GM23248 (cell line): Measurements from ENCODE around the gene RERE. TPM values are rescaled to one million over a fixed set of nuclear protein-coding genes. Genes with fewer than 3 reads are reported as not detected.
"Not testable (repeated sequence)": the region's sequence is repeated elsewhere in the genome, so short reads cannot be mapped to it uniquely, and the experiment has no call there.

Experiments
- DNase-seq: peaks from one replicate; pipeline ENCODE4 v3.0.0-alpha.2; 2015
- H2AFZ ChIP-seq: fragments of 200-600 bp; sonication (generic); 2 replicates; pipeline ENCODE4 v1.6.1; 2016; ENCODE audit warnings: antibody characterized with exemption
- H3F3A ChIP-seq: fragments of 200-600 bp; sonication (generic); 2 replicates; pipeline ENCODE4 v1.6.1; 2016; ENCODE audit warnings: mild to moderate bottlenecking, antibody characterized with exemption, mixed run types; ENCODE audit not compliant: insufficient read depth
- H3K27ac ChIP-seq: fragments of 200-600 bp; sonication (generic); 2 replicates; pipeline ENCODE4 v1.5.1; 2016; ENCODE audit warnings: mild to moderate bottlenecking
- H3K27me3 ChIP-seq: fragments of 200-600 bp; sonication (generic); replicated peaks from 2 replicates; pipeline ENCODE4 v1.6.1; 2016; ENCODE audit warnings: mild to moderate bottlenecking; ENCODE audit not compliant: insufficient read depth
- H3K36me3 ChIP-seq: fragments of 200-600 bp; sonication (generic); 2 replicates; pipeline ENCODE4 v1.6.1; 2016; ENCODE audit warnings: low read depth, mild to moderate bottlenecking
- H3K4me1 ChIP-seq: fragments of 200-600 bp; sonication (generic); 2 replicates; pipeline ENCODE4 v1.6.1; 2016; ENCODE audit warnings: mild to moderate bottlenecking; ENCODE audit not compliant: insufficient read depth
- H3K4me2 ChIP-seq: fragments of 200-600 bp; sonication (generic); one replicate; pipeline ENCODE4 v1.6.1; 2016; ENCODE audit warnings: mild to moderate bottlenecking; ENCODE audit not compliant: unreplicated experiment
- H3K4me3 ChIP-seq: fragments of 200-600 bp; sonication (generic); 2 replicates; pipeline ENCODE4 v1.5.1; 2016; ENCODE audit warnings: mild to moderate bottlenecking
- H3K79me2 ChIP-seq: fragments of 200-600 bp; sonication (generic); 2 replicates; pipeline ENCODE4 v1.6.1; 2016; ENCODE audit warnings: mild to moderate bottlenecking; ENCODE audit not compliant: insufficient read depth
- H3K9ac ChIP-seq: fragments of 200-600 bp; sonication (generic); 2 replicates; pipeline ENCODE4 v1.6.1; 2016; ENCODE audit warnings: mild to moderate bottlenecking
- H3K9me2 ChIP-seq: fragments of 200-600 bp; sonication (generic); 2 replicates; pipeline ENCODE4 v1.6.1; 2016; ENCODE audit warnings: mixed run types, mild to moderate bottlenecking, moderate library complexity; ENCODE audit not compliant: insufficient read depth
- H3K9me3 ChIP-seq: fragments of 200-600 bp; sonication (generic); one replicate; pipeline ENCODE4 v1.6.1; 2017; ENCODE audit warnings: low read depth
- H4K20me1 ChIP-seq: fragments of 200-600 bp; sonication (generic); 2 replicates; pipeline ENCODE4 v1.6.0; 2016; ENCODE audit not compliant: insufficient read depth
- EZH2 ChIP-seq: fragments of 200-600 bp; sonication (generic); IDR thresholded peaks from 2 replicates; pipeline ENCODE4 v1.6.1; 2018; ENCODE audit warnings: antibody characterized with exemption, mild to moderate bottlenecking; ENCODE audit not compliant: insufficient read depth, poor library complexity, severe bottlenecking
- EZH2phosphoT487 ChIP-seq: fragments of 200-600 bp; sonication (generic); IDR thresholded peaks from 2 replicates; pipeline ENCODE4 v1.6.1; 2018; ENCODE audit warnings: antibody characterized with exemption, moderate library complexity, mild to moderate bottlenecking, low read depth; ENCODE audit not compliant: insufficient read depth
- WGBS, 2 experiments: methylation state at CpG; one replicate each; pipeline ENCODE4 v1.1.6; 2015 to 2017; ENCODE audit warnings: low lambda C conversion rate in 2 of 2, low coverage in 1 of 2; ENCODE audit errors: missing lambda C conversion rate in 2 of 2; 5-methylcytosine and 5-hydroxymethylcytosine counted together
- in situ Hi-C: fragments of 300-500 bp; cut with MboI; formaldehyde crosslinking; loops from 2 replicates; pipeline ENCODE4 v1.15.0; 2020
- polyA plus RNA-seq: library from polyadenylated mRNA; unstranded; fragments of >200 nt; fragmentation: Nextera tagmentation; extraction: Ambion mirVana; gene quantifications from 2 replicates; pipeline ENCODE4 v1.2.1, GENCODE V29; 2016
- total RNA-seq: library from RNA; depleted of rRNA; stranded (reverse); fragments of >200 nt; shearing (Covaris generic); gene quantifications from 2 replicates; pipeline ENCODE4 v1.2.3, GENCODE V29; 2014

The RERE gene
- total and polyA plus RNA-seq, 2 experiments from 2014 or later, result 26.0 to 26.2 TPM

DNA sequence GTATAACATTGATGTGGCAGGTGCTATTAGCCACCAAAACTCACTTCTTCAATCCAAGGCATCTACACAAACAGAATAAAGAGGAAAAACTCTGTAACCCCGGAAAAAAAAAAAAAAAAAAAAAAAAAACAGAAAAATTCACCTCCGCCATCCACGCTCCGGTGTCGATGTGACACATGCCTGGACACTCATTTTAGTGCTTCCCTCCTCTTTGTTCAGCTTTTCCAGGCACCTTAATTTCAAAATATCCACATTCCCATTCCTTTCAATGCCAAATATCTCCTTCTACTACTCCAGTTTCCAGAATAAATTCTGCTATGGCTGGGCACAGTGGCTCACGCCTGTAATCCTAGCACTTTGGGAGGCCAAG lies 5.8 kb upstream of the RERE start:
- Histone ChIP-seq H2AFZ (no peak overlapping the region), H3K4me2 (peak overlapping the region; percentile 44), H3K36me3 (no peaks in the 10 kb centered on the region), H3K27ac (peak overlapping the region; percentile 78), H4K20me1 (no peaks in the 10 kb centered on the region), H3K4me3 (no peak overlapping the region), H3K27me3 (no peaks in the 10 kb centered on the region), H3K9ac (0 out of 2 replicates have a peak overlapping the region, but pooled peaks have one; percentile 12), H3K9me2 (no peaks in the 10 kb centered on the region), H3K79me2 (no peaks in the 10 kb centered on the region), H3K9me3 (no peaks in the 10 kb centered on the region), H3K4me1 (peaks cover 41% of the 10 kb centered on the region), H3F3A (peaks cover 34% of the 10 kb centered on the region)
- TF ChIP-seq EZH2phosphoT487, result no peak
- no peak for TF ChIP-seq EZH2
- DNase-seq, result no peak
- in situ Hi-C loops, result no loop called here
- 16 to 21% methylated on average over 6 of the region's 6 CpGs for WGBS, 2 experiments

DNA sequence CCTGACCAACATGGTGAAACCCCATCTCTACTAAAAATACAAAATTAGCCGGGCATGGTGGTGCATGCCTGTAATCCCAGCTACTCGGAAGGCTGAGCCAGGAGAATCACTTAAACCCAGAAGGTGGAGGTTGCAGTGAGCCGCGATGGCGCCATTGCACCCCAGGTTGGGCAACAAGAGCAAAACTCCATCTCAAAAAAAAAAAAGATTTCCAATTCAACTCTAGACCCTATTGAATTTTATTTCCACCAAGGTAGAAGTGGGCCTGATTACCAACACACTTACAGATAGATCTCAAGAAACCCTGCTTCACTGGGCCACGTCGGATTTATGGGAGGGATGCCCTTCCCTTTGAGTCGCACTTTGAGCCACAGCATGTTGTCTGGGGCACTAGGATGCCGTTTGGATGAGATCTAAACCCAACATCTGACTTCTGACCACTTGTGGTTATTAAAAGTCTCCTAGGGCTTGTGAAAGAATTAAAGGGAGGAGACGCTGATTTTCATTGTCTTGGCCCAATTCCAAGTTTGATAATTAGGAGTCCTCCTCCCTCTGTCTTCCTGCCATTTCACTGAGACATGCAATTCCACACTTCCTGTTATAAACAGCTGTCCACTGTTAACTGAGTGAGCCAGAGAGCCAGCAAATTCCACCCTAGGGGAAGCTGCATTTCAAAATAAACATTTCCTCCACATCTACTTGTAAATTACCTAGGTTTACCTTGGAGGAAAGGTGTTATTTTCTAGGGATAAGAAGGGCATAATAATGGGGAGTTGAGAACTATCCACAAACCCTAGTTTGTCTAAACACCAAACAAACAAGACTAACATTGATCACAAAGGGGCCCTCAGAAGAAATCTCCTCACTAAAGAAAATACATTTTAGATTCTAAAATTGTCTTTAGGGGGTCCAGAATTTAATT lies 5.2 kb upstream of the RERE start:
- H3K79me2 ChIP-seq, result no peaks in the 10 kb centered on the region
- H3K9me3 ChIP-seq, result no peaks in the 10 kb centered on the region
- WGBS, 2 experiments, result 38 to 48% methylated on average over 8 to 10 of the region's 10 CpGs
- TF ChIP-seq EZH2phosphoT487, result 0 out of 2 replicates have a peak, but pooled peaks have one; percentile 48
- no peak for TF ChIP-seq EZH2
- 0 out of 2 replicates have a peak overlapping the region, but pooled peaks have one; percentile 11 for H3K4me3 ChIP-seq
- peaks cover 37% of the 10 kb centered on the region for H3F3A ChIP-seq
- H3K36me3 ChIP-seq, result no peaks in the 10 kb centered on the region
- H4K20me1 ChIP-seq, result no peaks in the 10 kb centered on the region
- H2AFZ ChIP-seq, result no peak overlapping the region; the same call in 1 of the 2 replicates
- peak; percentile 92 for DNase-seq
- peaks cover 43% of the 10 kb centered on the region for H3K4me1 ChIP-seq
- H3K27me3 ChIP-seq, result no peaks in the 10 kb centered on the region
- no peaks in the 10 kb centered on the region for H3K9me2 ChIP-seq
- H3K4me2 ChIP-seq, result peak overlapping the region; percentile 44
- in situ Hi-C loops, result no loop called here
- peak overlapping the region; percentile 32; the same call in 1 of the 2 replicates for H3K9ac ChIP-seq
- H3K27ac ChIP-seq, result peak overlapping the region; percentile 78

GRCh38 chr1:8821084-8821483 lies 3.6 kb upstream of the RERE start:
- Histone ChIP-seq H3K4me2 (no peak overlapping the region), H3K9me3 (no peaks in the 10 kb centered on the region), H3K9me2 (no peaks in the 10 kb centered on the region), H3K9ac (no peak overlapping the region), H3K27me3 (no peaks in the 10 kb centered on the region), H3K36me3 (no peaks in the 10 kb centered on the region), H3K4me1 (peaks cover 42% of the 10 kb centered on the region), H3F3A (peaks cover 45% of the 10 kb centered on the region), H4K20me1 (no peaks in the 10 kb centered on the region), H2AFZ (no peak overlapping the region), H3K4me3 (no peak overlapping the region), H3K79me2 (no peaks in the 10 kb centered on the region), H3K27ac (no peak overlapping the region)
- 66 to 69% methylated on average over 2 of the region's 2 CpGs for WGBS, 2 experiments
- in situ Hi-C loops, result no loop called here
- DNase-seq, result no peak
- TF ChIP-seq EZH2 (no peak), EZH2phosphoT487 (no peak)

- peak overlapping the region; percentile 82; the same call in 1 of the 2 replicates for H3K4me3 ChIP-seq
- peaks cover 52% of the 10 kb centered on the region for H3K4me1 ChIP-seq
- peak overlapping the region; percentile 91 for H3K27ac ChIP-seq
Observed at GRCh38 chr1:8818789-8819188, 1.3 kb upstream of the RERE start.

More at GRCh38 chr1:8818789-8819188, 1.3 kb upstream of the RERE start:
- H3K36me3 ChIP-seq, H3K9me2 ChIP-seq, H4K20me1 ChIP-seq, DNase-seq, H3K9me3 ChIP-seq, H3K27me3 ChIP-seq, in situ Hi-C loops: not testable (repeated sequence)
- 71 to 82% methylated on average over 12 to 13 of the region's 13 CpGs for WGBS, 2 experiments
- H3F3A ChIP-seq, result peaks cover 44% of the 10 kb centered on the region
- H2AFZ ChIP-seq, result peak overlapping the region; percentile 89; the same call in 1 of the 2 replicates
- H3K9ac ChIP-seq, result peak overlapping the region; percentile 98
- peaks cover 23% of the 10 kb centered on the region for H3K79me2 ChIP-seq
- H3K4me2 ChIP-seq, result peak overlapping the region; percentile 78
